ENCODE measurements around the gene INTS1.

The INTS1 gene

GRCh38 chr7:1463676-1464223 lies 40.4 kb downstream of the INTS1 start:
- TF ChIP-seq CTCF (IDR thresholded peaks at IDR 0.05; ENCODE audit: insufficient read depth, low read depth, low read length, missing control alignments) = no peak
- no peak for DNase-seq (ENCODE audit: low read depth)
- H3K4me3 ChIP-seq (ENCODE audit: low read depth, low read length) = no peak overlapping the region

- H3K4me3 ChIP-seq (ENCODE audit: low read depth, low read length) = no peak overlapping the region
- DNase-seq (ENCODE audit: low read depth) = no peak
- TF ChIP-seq CTCF (IDR thresholded peaks at IDR 0.05; ENCODE audit: insufficient read depth, low read depth, low read length, missing control alignments) = no peak
These were observed 42.4 kb downstream of the INTS1 start for GRCh38 chr7:1461646-1462375.

- H3K4me3 ChIP-seq (ENCODE audit: low read depth, low read length) = no peak overlapping the region; the same call in 1 of the 2 replicates
- TF ChIP-seq CTCF (IDR thresholded peaks at IDR 0.05; ENCODE audit: insufficient read depth, low read depth, low read length, missing control alignments) = no peak
- peak; percentile 18 for DNase-seq (ENCODE audit: low read depth)
These were observed 43.2 kb downstream of the INTS1 start for GRCh38 chr7:1460821-1461645.

- DNase-seq (ENCODE audit: low read depth) = peak; percentile 24
- H3K4me3 ChIP-seq (ENCODE audit: low read depth, low read length) = peak overlapping the region; percentile 55
These were observed 44.0 kb downstream of the INTS1 start for GRCh38 chr7:1459920-1460820.

GRCh38 chr7:1459512-1459892 lies 44.7 kb downstream of the INTS1 start:
- no peak for TF ChIP-seq CTCF (IDR thresholded peaks at IDR 0.05; ENCODE audit: insufficient read depth, low read depth, low read length, missing control alignments)
- DNase-seq (ENCODE audit: low read depth) = peak; percentile 98
- peak overlapping the region; percentile 49; the same call in 1 of the 2 replicates for H3K4me3 ChIP-seq (ENCODE audit: low read depth, low read length)

More at GRCh38 chr7:1459920-1460820, 44.0 kb downstream of the INTS1 start:
- no peak for TF ChIP-seq CTCF (IDR thresholded peaks at IDR 0.05; ENCODE audit: insufficient read depth, low read depth, low read length, missing control alignments)

Measured in GM12865 (cell line).